ENCODE data around the gene SRR.

SRR gene

GRCh38 chr17:2277429-2278170 lies 26.1 kb upstream of the SRR start:
- TF ChIP-seq GATA3 (IDR thresholded peaks at IDR 0.05; ENCODE audit: low read depth, low read length), result no peak
- TF ChIP-seq GATA2 (IDR thresholded peaks at IDR 0.05; ENCODE audit: low read depth, low read length), result no peak

- no peak for TF ChIP-seq GATA3 (IDR thresholded peaks at IDR 0.05; ENCODE audit: low read depth, low read length)
- no peak for TF ChIP-seq GATA2 (IDR thresholded peaks at IDR 0.05; ENCODE audit: low read depth, low read length)
Measured at GRCh38 chr17:2279707-2280106, 24.0 kb upstream of the SRR start.

- TF ChIP-seq GATA3 (IDR thresholded peaks at IDR 0.05; ENCODE audit: low read depth, low read length), result no peak
- no peak for TF ChIP-seq GATA2 (IDR thresholded peaks at IDR 0.05; ENCODE audit: low read depth, low read length)
Measured at GRCh38 chr17:2282297-2282873, 21.4 kb upstream of the SRR start.

DNA sequence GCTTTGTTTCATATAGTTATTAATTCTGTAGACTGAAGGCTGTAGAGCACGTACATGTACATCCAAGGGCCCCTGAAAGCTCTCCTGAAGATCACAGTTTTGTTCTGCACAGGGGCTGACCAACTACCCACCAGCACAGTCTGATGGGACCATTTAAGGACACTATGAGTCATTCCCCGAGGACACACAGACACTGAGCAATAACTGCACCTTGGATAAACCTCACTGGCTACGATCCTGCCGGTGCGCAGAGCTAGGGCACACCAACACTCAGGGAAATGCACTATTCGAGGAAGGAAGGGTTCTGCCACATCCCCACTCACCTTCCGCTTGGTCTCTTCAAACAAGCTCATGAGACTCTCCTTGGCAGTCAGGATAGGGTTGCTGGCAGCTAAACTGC lies 20.4 kb upstream of the SRR start:
- no peak for TF ChIP-seq GATA3 (IDR thresholded peaks at IDR 0.05; ENCODE audit: low read depth, low read length)

GRCh38 chr17:2289878-2290478 lies 13.8 kb upstream of the SRR start:
- TF ChIP-seq GATA2 (IDR thresholded peaks at IDR 0.05; ENCODE audit: low read depth, low read length) (no peak), GATA3 (IDR thresholded peaks at IDR 0.05; ENCODE audit: low read depth, low read length) (no peak)

- TF ChIP-seq GATA2 (IDR thresholded peaks at IDR 0.05; ENCODE audit: low read depth, low read length) (no peak), GATA3 (IDR thresholded peaks at IDR 0.05; ENCODE audit: low read depth, low read length) (no peak)
Measured at GRCh38 chr17:2292100-2292499, 11.7 kb upstream of the SRR start.

- no peak for TF ChIP-seq GATA2 (IDR thresholded peaks at IDR 0.05; ENCODE audit: low read depth, low read length)
- no peak for TF ChIP-seq GATA3 (IDR thresholded peaks at IDR 0.05; ENCODE audit: low read depth, low read length)
Measured at GRCh38 chr17:2295575-2295974, 8.2 kb upstream of the SRR start.

- TF ChIP-seq GATA3 (IDR thresholded peaks at IDR 0.05; ENCODE audit: low read depth, low read length), result no peak
- TF ChIP-seq GATA2 (IDR thresholded peaks at IDR 0.05; ENCODE audit: low read depth, low read length), result no peak
Measured at GRCh38 chr17:2297023-2297422, 6.7 kb upstream of the SRR start.

GRCh38 chr17:2299136-2299535 lies 4.6 kb upstream of the SRR start:
- TF ChIP-seq GATA3 (IDR thresholded peaks at IDR 0.05; ENCODE audit: low read depth, low read length), result no peak
- TF ChIP-seq GATA2 (IDR thresholded peaks at IDR 0.05; ENCODE audit: low read depth, low read length), result no peak

DNA sequence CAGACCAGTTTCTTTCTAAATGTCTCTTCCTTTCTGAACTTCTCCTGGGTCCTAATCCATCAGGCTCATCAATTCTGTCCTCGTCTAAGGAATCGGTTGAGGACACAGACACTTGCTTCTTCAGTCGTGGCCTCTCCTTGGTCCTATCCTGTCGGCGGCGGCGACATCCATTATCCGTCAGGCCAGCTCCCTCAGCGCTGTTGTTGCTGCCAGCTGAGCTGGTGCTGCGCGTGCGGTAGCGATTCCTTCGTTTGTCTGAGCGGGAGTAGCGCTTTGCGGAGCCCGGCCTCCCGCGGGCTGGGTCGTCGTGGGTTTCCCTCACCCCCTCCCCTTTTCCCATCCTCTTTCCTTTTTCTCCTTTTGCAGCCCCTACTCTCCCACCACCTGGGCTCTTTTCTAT lies 4.0 kb upstream of the SRR start:
- TF ChIP-seq GATA3 (IDR thresholded peaks at IDR 0.05; ENCODE audit: low read depth, low read length) (no peak), GATA2 (IDR thresholded peaks at IDR 0.05; ENCODE audit: low read depth, low read length) (no peak)

- no peak for TF ChIP-seq GATA3 (IDR thresholded peaks at IDR 0.05; ENCODE audit: low read depth, low read length)
- TF ChIP-seq GATA2 (IDR thresholded peaks at IDR 0.05; ENCODE audit: low read depth, low read length), result no peak
Measured at GRCh38 chr17:2302778-2303203, 959 bp upstream of the SRR start.

DNA sequence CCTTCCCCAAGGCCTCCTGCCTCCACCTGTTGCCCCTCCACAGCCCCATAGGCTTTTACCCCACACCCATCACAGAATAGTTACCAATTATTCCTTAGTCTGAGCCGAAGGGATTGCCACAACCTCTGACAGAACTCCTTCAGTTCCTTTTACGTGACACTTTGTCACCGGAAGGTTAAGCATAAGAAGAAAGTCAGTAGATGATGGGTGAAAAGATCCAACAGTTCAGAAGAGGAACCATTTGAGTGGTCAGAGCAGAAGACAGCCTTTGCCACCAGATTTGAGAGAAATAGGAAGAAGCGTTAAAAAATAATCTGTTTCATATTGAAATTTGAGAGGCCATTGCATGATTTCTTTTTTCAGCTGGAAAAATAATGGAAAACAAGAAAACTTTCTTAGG lies 1.2 kb downstream of the SRR start:
- TF ChIP-seq GATA2 (IDR thresholded peaks at IDR 0.05; ENCODE audit: low read depth, low read length) (no peak), GATA3 (IDR thresholded peaks at IDR 0.05; ENCODE audit: low read depth, low read length) (no peak)

GRCh38 chr17:2309338-2310154 lies 5.8 kb downstream of the SRR start:
- no peak for TF ChIP-seq GATA3 (IDR thresholded peaks at IDR 0.05; ENCODE audit: low read depth, low read length)
- TF ChIP-seq GATA2 (IDR thresholded peaks at IDR 0.05; ENCODE audit: low read depth, low read length), result no peak

DNA sequence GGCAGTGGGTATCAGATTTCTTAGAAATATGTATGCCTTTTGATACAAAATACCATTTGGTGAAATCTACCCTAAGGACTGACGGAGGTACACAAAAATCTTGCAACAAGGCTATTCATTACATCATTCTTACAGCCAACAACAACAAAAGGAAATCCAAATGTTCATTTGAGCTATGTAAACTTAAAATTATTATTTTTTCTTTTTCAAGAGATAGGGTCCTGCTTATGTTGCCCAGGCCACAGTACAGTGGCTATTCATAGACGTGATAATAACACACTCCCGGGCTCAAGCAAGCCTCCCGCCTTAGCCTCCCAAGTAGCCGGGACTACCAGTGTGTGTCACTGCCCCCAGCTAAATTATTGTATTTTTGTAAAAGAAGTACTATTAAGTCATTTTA lies 9.0 kb downstream of the SRR start:
- TF ChIP-seq GATA3 (IDR thresholded peaks at IDR 0.05; ENCODE audit: low read depth, low read length) (no peak), GATA2 (IDR thresholded peaks at IDR 0.05; ENCODE audit: low read depth, low read length) (no peak)

Data from SH-SY5Y (cell line).